ENCODE results near the gene PPP1R13L. TPM values are rescaled to one million over a fixed set of nuclear protein-coding genes. Genes with fewer than 3 reads are reported as not detected.
"Not testable (repeated sequence)": the region's sequence is repeated elsewhere in the genome, so short reads cannot be mapped to it uniquely, and the experiment has no call there.

PPP1R13L gene
- total RNA-seq, 4 donors from 2014 or later = 28.5 to 298 (median 44.4) TPM

GRCh38 chr19:45414468-45414867 lies 9.6 kb upstream of the PPP1R13L start:
- Histone ChIP-seq H3K27me3 (no peaks in the 10 kb centered on the region), H3K4me1 (peaks cover 0 to 4% (median 0%) of the 10 kb centered on the region in 4 donors), H3K4me3 (no peak overlapping the region), H3K36me3 (peaks cover 0 to 14% (median 3%) of the 10 kb centered on the region in 4 donors), H3K9me3 (no peaks in the 10 kb centered on the region), H3K27ac (no peak overlapping the region)
- in situ Hi-C loops (cut with MboI; ENCODE audit: low pct_ligation_motif_present in 1 of 4, low pct_unique_long_range_greater_than_20kb in 1 of 4, low sequenced_read_pairs in 3 of 4) = no loop called here
- TF ChIP-seq POLR2A (IDR thresholded peaks at IDR 0.05) = no peak
- TF ChIP-seq POLR2AphosphoS5 (IDR thresholded peaks at IDR 0.05) = no peak
- TF ChIP-seq EP300 (IDR thresholded peaks at IDR 0.05; ENCODE audit: low read depth) = no peak
- no peak for TF ChIP-seq CTCF (IDR thresholded peaks at IDR 0.05)
- 96 to 100% methylated on average over 4 to 8 of the region's 8 CpGs for WGBS, 2 donors (ENCODE audit: low coverage in 1 of 2)
- DNase-seq = no peak
- intact Hi-C loops (cut with DNase I; ENCODE audit: low total_unique reads) = no loop called here

GRCh38 chr19:45413497-45413896 lies 8.6 kb upstream of the PPP1R13L start:
- in situ Hi-C loops (cut with MboI; ENCODE audit: low pct_ligation_motif_present in 1 of 4, low pct_unique_long_range_greater_than_20kb in 1 of 4, low sequenced_read_pairs in 3 of 4) (no loop called here), intact Hi-C loops (cut with DNase I; ENCODE audit: low total_unique reads) (no loop called here)
- no peaks in the 10 kb centered on the region for H3K27me3 ChIP-seq
- DNase-seq = no peak
- H3K4me3 ChIP-seq = no peak overlapping the region
- no peak overlapping the region for H3K27ac ChIP-seq
- TF ChIP-seq POLR2AphosphoS5 (IDR thresholded peaks at IDR 0.05) (no peak), EP300 (IDR thresholded peaks at IDR 0.05; ENCODE audit: low read depth) (no peak), CTCF (IDR thresholded peaks at IDR 0.05) (no peak), POLR2A (IDR thresholded peaks at IDR 0.05) (no peak)
- H3K36me3 ChIP-seq = peaks cover 0 to 14% (median 3%) of the 10 kb centered on the region in 4 donors
- peaks cover 0 to 4% (median 0%) of the 10 kb centered on the region in 4 donors for H3K4me1 ChIP-seq
- WGBS, 2 donors (ENCODE audit: low coverage in 1 of 2) = 86 to 94% methylated on average over 4 to 6 of the region's 6 CpGs
- H3K9me3 ChIP-seq = no peaks in the 10 kb centered on the region

GRCh38 chr19:45410330-45410729 lies 5.5 kb upstream of the PPP1R13L start:
- H3K9me3 ChIP-seq; intact Hi-C loops (cut with DNase I; ENCODE audit: low total_unique reads); in situ Hi-C loops (cut with MboI; ENCODE audit: low pct_ligation_motif_present in 1 of 4, low pct_unique_long_range_greater_than_20kb in 1 of 4, low sequenced_read_pairs in 3 of 4); DNase-seq; H3K27me3 ChIP-seq; H3K4me3 ChIP-seq; H3K27ac ChIP-seq: not testable (repeated sequence)
- Histone ChIP-seq H3K36me3 (peaks cover 0 to 14% (median 3%) of the 10 kb centered on the region in 4 donors), H3K4me1 (peaks cover 5 to 12% (median 8%) of the 10 kb centered on the region in 4 donors)
- WGBS, 2 donors (ENCODE audit: low coverage in 1 of 2) = 94% methylated on average over 4 of the region's 4 CpGs; no CpG with 5 or more reads in 1 of the 2 donors

GRCh38 chr19:45409557-45409920 lies 4.7 kb upstream of the PPP1R13L start:
- TF ChIP-seq EP300 (IDR thresholded peaks at IDR 0.05; ENCODE audit: low read depth) = no peak
- no peak for TF ChIP-seq POLR2AphosphoS5 (IDR thresholded peaks at IDR 0.05)
- no peak for TF ChIP-seq CTCF (IDR thresholded peaks at IDR 0.05)
- TF ChIP-seq POLR2A (IDR thresholded peaks at IDR 0.05) = no peak
- peaks cover 4% of the 10 kb centered on the region for H3K27me3 ChIP-seq
- in situ Hi-C loops (cut with MboI; ENCODE audit: low pct_ligation_motif_present in 1 of 4, low pct_unique_long_range_greater_than_20kb in 1 of 4, low sequenced_read_pairs in 3 of 4) (no loop called here), intact Hi-C loops (cut with DNase I; ENCODE audit: low total_unique reads) (no loop called here)
- no peak for DNase-seq
- H3K27ac ChIP-seq = no peak overlapping the region
- no peak overlapping the region for H3K4me3 ChIP-seq
- 59 to 80% methylated on average over 1 to 4 of the region's 4 CpGs for WGBS, 2 donors (ENCODE audit: low coverage in 1 of 2)
- H3K9me3 ChIP-seq = no peaks in the 10 kb centered on the region
- peaks cover 0 to 14% (median 3%) of the 10 kb centered on the region in 4 donors for H3K36me3 ChIP-seq
- H3K4me1 ChIP-seq = peaks cover 5 to 16% (median 13%) of the 10 kb centered on the region in 4 donors
